K562 (cell line): Measurements from ENCODE around the gene SPEF1. TPM values are rescaled to one million over a fixed set of nuclear protein-coding genes. Genes with fewer than 3 reads are reported as not detected.

ENCODE experiments used
- ARID3A ChIP-seq: IDR thresholded peaks from 2 replicates; pipeline ENCODE4 v1.6.1; 2012; ENCODE audit warnings: low read depth, low read length, improper control_type of control experiment, borderline replicate concordance
- BCLAF1 ChIP-seq, 2 experiments: fragments of 450-650 bp in 1 of 2; IDR thresholded peaks; 2 replicates each; pipeline ENCODE4 v1.6.1; 2011 to 2017; ENCODE audit warnings: low read depth in 2 of 2, antibody characterized with exemption in 1 of 2, borderline replicate concordance in 1 of 2, low read length in 1 of 2, mild to moderate bottlenecking in 1 of 2, mixed read lengths in 1 of 2; ENCODE audit not compliant: control insufficient read depth in 1 of 2
- CGGBP1 ChIP-seq: fragments of 250-450 bp; sonication (Bioruptor Pico); IDR thresholded peaks from 2 replicates; pipeline ENCODE4 v1.9.0; 2021; ENCODE audit warnings: mild to moderate bottlenecking
- CSDE1 ChIP-seq, 2 experiments: fragments of 450-650 bp; IDR thresholded peaks; 2 replicates each; pipeline ENCODE4 v1.6.1; 2016; ENCODE audit warnings: mild to moderate bottlenecking in 1 of 2
- DLX4 ChIP-seq: fragments of 250-450 bp; sonication (Bioruptor Pico); IDR thresholded peaks from 2 replicates; pipeline ENCODE4 v1.6.1; 2021; ENCODE audit warnings: mild to moderate bottlenecking
- EP400 ChIP-seq: fragments of 450-650 bp; IDR thresholded peaks from 2 replicates; pipeline ENCODE4 v1.6.1; 2017; ENCODE audit warnings: antibody characterized with exemption, mild to moderate bottlenecking, moderate library complexity
- ESRRB ChIP-seq: fragments of 250-450 bp; sonication (Bioruptor Pico); IDR thresholded peaks from 2 replicates; pipeline ENCODE4 v1.5.0; 2020; ENCODE audit warnings: mild to moderate bottlenecking, moderate library complexity, borderline replicate concordance
- ETV1 ChIP-seq: fragments of 450-650 bp; conservative IDR thresholded peaks from 2 replicates; pipeline ENCODE4 v1.6.1; 2016; ENCODE audit warnings: missing genetic modification characterization, control low read depth, low read depth, missing compliant biosample characterization
- FOSL1 ChIP-seq: fragments of 200-800 bp; sonication (Bioruptor generic); conservative IDR thresholded peaks from 2 replicates; pipeline ENCODE4 v1.6.1; 2016; ENCODE audit warnings: missing genetic modification characterization, missing compliant biosample characterization
- GATA2 ChIP-seq: sonication (generic); formaldehyde crosslinking; IDR thresholded peaks from 2 replicates; pipeline ENCODE4 v1.4.0; 2020; ENCODE audit warnings: mild to moderate bottlenecking, missing genetic modification reagents
- JUN ChIP-seq, 2 experiments: sonication (generic) in 1 of 2; formaldehyde crosslinking in 1 of 2; IDR thresholded peaks; 2 replicates each; pipeline versions ENCODE4 v1.6.1 to v1.8.0; 2012 to 2022; ENCODE audit warnings: borderline replicate concordance in 2 of 2, mild to moderate bottlenecking in 2 of 2, improper control_type of control experiment in 1 of 2, low read depth in 1 of 2, low read length in 1 of 2, missing genetic modification reagents in 1 of 2
- KDM1A ChIP-seq, 2 experiments: fragments of 450-650 bp; IDR thresholded peaks; 2 replicates each; pipeline ENCODE4 v1.6.1; 2016; ENCODE audit warnings: mild to moderate bottlenecking in 2 of 2
- KHSRP ChIP-seq: fragments of 450-650 bp; IDR thresholded peaks from 2 replicates; pipeline ENCODE4 v1.6.1; 2017
- MAZ ChIP-seq, 2 experiments: fragments of 450-650 bp in 1 of 2; sonication (generic) in 1 of 2; formaldehyde crosslinking; IDR thresholded peaks in 1 of 2; conservative IDR thresholded peaks in 1 of 2; 2 replicates each; pipeline versions ENCODE4 v1.4.0 to v1.5.0; 2020; ENCODE audit warnings: mild to moderate bottlenecking in 1 of 2, missing genetic modification reagents in 1 of 2
- PURB ChIP-seq: sonication (generic); formaldehyde crosslinking; IDR thresholded peaks from 2 replicates; pipeline ENCODE4 v1.9.0; 2021; ENCODE audit warnings: low read depth, mild to moderate bottlenecking, missing genetic modification reagents
- RCOR1 ChIP-seq, 2 experiments: IDR thresholded peaks; 2 replicates each; pipeline ENCODE4 v1.6.1; 2012; ENCODE audit warnings: low read depth in 2 of 2, low read length in 2 of 2, borderline replicate concordance in 1 of 2, improper control_type of control experiment in 1 of 2
- TGIF2 ChIP-seq: sonication (generic); formaldehyde crosslinking; IDR thresholded peaks from 2 replicates; pipeline ENCODE4 v1.8.1; 2022; ENCODE audit warnings: mild to moderate bottlenecking, missing genetic modification reagents, moderate library complexity
- THAP7 ChIP-seq: fragments of 250-450 bp; sonication (Bioruptor Pico); IDR thresholded peaks from 2 replicates; pipeline ENCODE4 v1.5.0; 2021
- ZBTB8A ChIP-seq: fragments of 450-650 bp; IDR thresholded peaks from 2 replicates; pipeline ENCODE4 v1.6.1; 2018; ENCODE audit warnings: mild to moderate bottlenecking, moderate library complexity; ENCODE audit not compliant: partially characterized antibody
- ZNF436 ChIP-seq: fragments of 250-450, 450-650 bp; sonication (Bioruptor Pico); formaldehyde crosslinking; IDR thresholded peaks from 2 replicates; pipeline ENCODE4 v1.7.0; 2020; ENCODE audit warnings: mild to moderate bottlenecking
- polyA plus RNA-seq, 8 experiments: library from polyadenylated mRNA; depleted of rRNA in 4 of 8; stranded (reverse) in 5 of 8; unstranded in 3 of 8; fragments of >200 nt; fragmentation: Nextera tagmentation in 2 of 8; fragmentation: Illumina TruSeq in 1 of 8; extraction: Ambion mirVana in 2 of 8; extraction: Trizol in 1 of 8; gene quantifications; 2 replicates each; pipeline versions ENCODE4 v1.2.1 to v1.2.3, GENCODE V29; 2011 to 2014; ENCODE audit warnings: inconsistent platforms in 1 of 8, missing spikeins in 1 of 8
- total RNA-seq, 7 experiments: library from RNA; depleted of rRNA in 6 of 7; stranded (reverse); fragments of >200 nt in 6 of 7; fragmentation: Illumina TruSeq in 2 of 7; extraction: Trizol in 2 of 7; gene quantifications; 2 replicates each; pipeline versions ENCODE4 v1.2.1 to v1.2.3, GENCODE V29; 2011 to 2021; ENCODE audit warnings: low replicate concordance in 1 of 7

The SPEF1 gene
- total and polyA plus RNA-seq, 9 of the 15 experiments (the other 6 are each of a cell fraction or from before 2014, with no cell fraction given): not detected

- TF ChIP-seq ESRRB (CRISPR knock-in tag): no peak
- TF ChIP-seq EP400: 0 out of 2 replicates have a peak, but pooled peaks have one; percentile 1
- 0 out of 2 replicates have a peak, but pooled peaks have one; percentile 30 for TF ChIP-seq FOSL1 (tag)
- TF ChIP-seq ETV1 (tag): no peak
- peak; percentile 80 to 88; a peak in 3 of 4 replicates for TF ChIP-seq KDM1A (IDR thresholded peaks at IDR 0.05)
- TF ChIP-seq MAZ (CRISPR knock-in tag; conservative IDR thresholded peaks at IDR 0.05 in 1 of 2, IDR thresholded peaks at IDR 0.05 in 1 of 2): peak in 1 of 2 experiments; percentile 8; a peak in 1 of 4 replicates
- no peak for TF ChIP-seq GATA2 (CRISPR knock-in tag)
- TF ChIP-seq JUN (IDR thresholded peaks at IDR 0.05; ENCODE audit: borderline replicate concordance, low read depth, low read length): no peak
- TF ChIP-seq JUN (CRISPR knock-in tag; IDR thresholded peaks at IDR 0.05; ENCODE audit: borderline replicate concordance): no peak; the same call in 1 of the 2 replicates
- TF ChIP-seq THAP7 (CRISPR knock-in tag): no peak
- TF ChIP-seq CSDE1 (IDR thresholded peaks at IDR 0.05): peak in 1 of 2 experiments; percentile 85; a peak in 2 of 4 replicates
- no peak for TF ChIP-seq TGIF2
- no peak for TF ChIP-seq KHSRP
- no peak for TF ChIP-seq ZBTB8A
- no peak for TF ChIP-seq ARID3A
- TF ChIP-seq DLX4: no peak
- TF ChIP-seq PURB (CRISPR knock-in tag): no peak
- no peak for TF ChIP-seq ZNF436 (CRISPR knock-in tag)
- peak in 1 of 2 experiments; percentile 59; a peak in 1 of 4 replicates for TF ChIP-seq RCOR1 (IDR thresholded peaks at IDR 0.05; ENCODE audit: borderline replicate concordance in 1 of 2, low read depth in 2 of 2, low read length in 2 of 2)
- TF ChIP-seq BCLAF1 (IDR thresholded peaks at IDR 0.05; ENCODE audit: borderline replicate concordance in 1 of 2, control insufficient read depth in 1 of 2, low read depth in 2 of 2, low read length in 1 of 2): no peak
- no peak for TF ChIP-seq CGGBP1 (CRISPR knock-in tag)
Measured at GRCh38 chr20:3768342-3769130, 12.7 kb downstream of the SPEF1 start (continued).
